Activated effector memory CD4-positive, alpha-beta T cell treated with anti-CD3 and anti-CD28 coated beads, Interleukin-2, amount 50 U/mL, for 16 hours (primary cell): ENCODE data around the gene SPRED2.

Experiments
- DNase-seq: peaks from one replicate; pipeline ENCODE4 v3.0.0-alpha.2; 2020

SPRED2 gene

GRCh38 chr2:65411056-65411795 is 21.2 kb downstream of the SPRED2 start:
- no peak for DNase-seq

- no peak for DNase-seq
Observed at GRCh38 chr2:65409045-65409444, 23.4 kb downstream of the SPRED2 start.

- DNase-seq, result no peak
Observed at GRCh38 chr2:65407240-65407639, 25.2 kb downstream of the SPRED2 start.

- DNase-seq, result no peak
Observed at GRCh38 chr2:65404988-65405697, 27.3 kb downstream of the SPRED2 start.

GRCh38 chr2:65403529-65403915 is 28.9 kb downstream of the SPRED2 start:
- no peak for DNase-seq

GRCh38 chr2:65402780-65403528 is 29.4 kb downstream of the SPRED2 start:
- no peak for DNase-seq

- DNase-seq, result no peak
Observed at GRCh38 chr2:65402323-65402722, 30.1 kb downstream of the SPRED2 start.

- no peak for DNase-seq
Observed at GRCh38 chr2:65397122-65397521, 35.3 kb downstream of the SPRED2 start.

- no peak for DNase-seq
Observed at GRCh38 chr2:65396348-65397026, 35.9 kb downstream of the SPRED2 start.

- no peak for DNase-seq
Observed at GRCh38 chr2:65395621-65396347, 36.6 kb downstream of the SPRED2 start.

GRCh38 chr2:65393743-65394422 is 38.5 kb downstream of the SPRED2 start:
- DNase-seq, result no peak

- no peak for DNase-seq
Observed at GRCh38 chr2:65393046-65393445, 39.4 kb downstream of the SPRED2 start.

- DNase-seq, result no peak
Observed at GRCh38 chr2:65392609-65393008, 39.8 kb downstream of the SPRED2 start.

GRCh38 chr2:65390134-65390533 is 42.3 kb downstream of the SPRED2 start:
- no peak for DNase-seq

GRCh38 chr2:65389476-65389875 is 42.9 kb downstream of the SPRED2 start:
- no peak for DNase-seq

GRCh38 chr2:65388596-65389390 is 43.6 kb downstream of the SPRED2 start:
- no peak for DNase-seq

- no peak for DNase-seq
Observed at GRCh38 chr2:65388051-65388531, 44.3 kb downstream of the SPRED2 start.

GRCh38 chr2:65386989-65387388 is 45.4 kb downstream of the SPRED2 start:
- DNase-seq, result no peak

- DNase-seq, result no peak
Observed at GRCh38 chr2:65386344-65386743, 46.1 kb downstream of the SPRED2 start.

GRCh38 chr2:65383541-65384488 is 48.6 kb downstream of the SPRED2 start:
- DNase-seq, result no peak
